HG03095 (cell line): ENCODE results near the gene PPM1H.

Experiments used
- ATAC-seq: cut with Tn5 transposase; IDR thresholded peaks from one replicate; pipeline ENCODE4 v1.9.1; 2021; ENCODE audit warnings: moderate library complexity; ENCODE audit not compliant: unreplicated experiment

Gene PPM1H

DNA sequence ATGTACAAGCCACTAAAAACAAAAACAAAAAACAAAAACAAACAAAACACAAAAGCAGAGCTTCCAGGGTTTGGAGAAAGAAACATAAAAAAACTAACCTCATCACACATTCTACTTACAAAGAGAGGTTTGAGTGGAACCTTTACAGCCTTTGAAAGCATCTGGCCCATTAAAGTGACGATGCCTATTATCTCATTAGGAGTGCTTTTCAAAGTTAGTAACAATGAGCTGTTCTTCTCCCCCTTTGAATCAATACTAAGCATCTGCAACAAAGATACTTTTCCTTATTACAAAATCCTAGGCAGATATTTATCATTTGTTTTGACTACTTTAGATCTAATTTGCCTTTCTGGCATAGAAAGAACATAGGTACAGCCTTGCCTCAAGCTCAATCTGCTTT, 217.3 kb downstream of the PPM1H start:
- no peak for ATAC-seq

DNA sequence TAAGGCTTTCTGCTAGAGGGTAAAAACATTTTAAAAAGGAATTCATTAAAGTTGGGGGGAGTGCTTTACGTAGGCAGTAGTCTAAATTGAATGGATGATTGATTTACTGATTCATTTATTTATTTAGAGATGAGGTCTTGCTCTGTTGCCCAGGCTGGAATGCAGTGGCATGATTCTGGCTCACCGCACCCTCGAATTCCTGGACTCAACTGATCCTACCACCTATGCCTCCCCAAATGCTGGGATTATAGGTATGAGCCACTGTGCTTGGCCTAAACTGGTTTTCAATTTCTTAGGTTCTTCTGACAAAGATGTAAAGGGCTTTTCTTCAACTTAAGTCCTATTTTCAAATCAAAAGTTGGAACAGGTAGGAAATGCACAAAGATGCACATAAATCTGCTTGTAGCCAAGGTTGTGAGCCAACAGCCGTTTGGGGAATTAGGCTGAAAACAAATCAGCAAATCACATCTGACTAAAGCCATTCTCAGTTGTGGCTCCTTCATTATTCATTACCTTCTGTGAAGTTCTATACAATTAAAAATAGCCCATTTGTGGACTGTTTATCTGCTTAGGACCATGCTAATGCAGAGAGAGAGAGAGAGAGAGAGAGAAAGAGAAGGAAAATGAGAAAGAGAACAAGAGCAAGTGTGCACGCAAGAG, 218.0 kb downstream of the PPM1H start:
- ATAC-seq = no peak

DNA sequence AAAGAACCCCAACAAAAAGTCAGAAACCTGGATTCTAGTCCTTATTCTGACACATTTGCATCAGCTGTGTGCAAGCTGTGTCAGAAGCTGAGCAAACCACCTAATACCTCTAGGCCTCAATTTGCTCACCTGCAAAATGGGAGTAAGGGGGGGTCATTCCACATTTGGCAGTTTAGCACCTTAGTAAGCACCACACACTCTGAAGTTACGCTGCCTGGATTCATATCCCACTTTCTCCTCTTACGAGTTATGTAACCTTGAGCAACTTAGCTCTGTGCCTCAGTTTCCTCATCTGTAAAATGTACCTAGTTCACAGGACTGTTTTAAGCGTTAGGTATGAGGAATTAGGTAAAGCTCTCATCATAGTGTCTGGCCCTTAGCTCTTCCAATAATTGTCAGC, 218.9 kb downstream of the PPM1H start:
- ATAC-seq = no peak

DNA sequence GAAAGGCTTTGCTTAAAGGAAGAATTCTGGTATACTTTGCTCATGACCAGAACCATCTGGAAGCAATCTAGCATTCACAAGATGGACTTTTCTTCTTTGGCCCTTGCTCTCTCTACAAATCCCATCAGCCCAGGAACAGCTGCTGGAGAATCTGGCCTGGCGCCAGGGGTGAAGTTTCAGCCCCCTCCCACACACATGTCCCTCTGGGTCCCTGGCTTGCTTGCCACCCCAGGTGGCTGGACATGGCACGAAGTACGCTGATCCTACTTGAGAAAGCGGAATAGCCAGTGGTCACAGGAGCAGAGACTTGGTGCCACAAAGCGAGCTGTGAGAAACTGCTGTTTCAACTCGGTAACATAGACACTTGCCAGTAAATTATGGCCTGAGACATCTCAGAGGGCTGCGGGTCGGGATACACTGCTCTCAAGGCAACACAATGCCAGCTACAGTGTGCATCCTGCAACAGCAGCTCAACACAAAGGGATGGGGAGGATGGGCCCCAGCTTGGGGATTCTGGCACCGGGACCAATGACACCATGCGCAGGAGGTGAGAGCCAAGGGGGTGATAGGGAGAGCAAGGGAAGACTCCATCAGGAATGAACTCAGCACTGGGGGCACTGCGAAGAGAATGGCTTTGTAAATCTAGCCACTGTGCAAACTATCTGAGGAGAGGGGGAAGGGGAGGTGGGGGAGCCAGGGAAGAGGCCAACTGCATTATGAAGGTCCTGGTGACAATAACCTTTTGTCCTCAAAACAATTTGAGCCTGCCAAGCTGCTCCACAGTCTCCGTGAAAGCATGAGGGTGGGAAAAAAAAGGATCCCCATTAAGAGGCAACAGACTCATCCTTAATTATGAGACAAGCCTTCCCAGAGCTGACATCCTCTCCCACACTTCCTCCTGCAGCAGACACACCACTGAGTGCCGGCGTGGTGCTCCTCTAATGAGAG, 219.9 kb downstream of the PPM1H start:
- no peak for ATAC-seq

DNA sequence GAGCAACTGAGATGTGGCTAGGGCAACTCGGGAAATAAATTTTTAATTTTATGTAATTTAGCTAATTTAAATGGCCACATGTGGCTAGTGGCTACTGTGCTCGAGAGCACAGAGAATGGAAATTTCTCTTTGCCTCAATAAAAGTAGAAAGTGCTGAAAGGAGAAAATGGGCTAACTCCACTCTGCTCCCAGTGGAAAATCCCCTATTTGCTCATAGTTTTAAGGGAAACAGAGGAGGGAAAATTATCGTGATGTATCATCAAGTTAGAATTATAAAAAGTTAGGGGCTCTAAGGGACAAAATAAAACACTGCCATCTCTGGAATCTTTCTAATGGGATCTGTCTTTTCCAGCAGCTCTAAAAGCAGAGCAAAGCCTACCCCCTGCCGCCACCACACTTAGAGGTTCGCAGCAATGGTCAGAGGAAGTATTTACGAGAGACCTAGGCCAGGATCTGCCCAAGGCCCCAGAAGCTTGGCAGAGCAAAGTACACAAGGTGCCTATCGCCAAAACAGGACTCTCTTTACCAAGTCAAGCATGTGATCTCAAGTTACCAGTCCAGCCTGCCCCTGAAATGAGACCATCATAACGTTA, 220.7 kb downstream of the PPM1H start:
- no peak for ATAC-seq

DNA sequence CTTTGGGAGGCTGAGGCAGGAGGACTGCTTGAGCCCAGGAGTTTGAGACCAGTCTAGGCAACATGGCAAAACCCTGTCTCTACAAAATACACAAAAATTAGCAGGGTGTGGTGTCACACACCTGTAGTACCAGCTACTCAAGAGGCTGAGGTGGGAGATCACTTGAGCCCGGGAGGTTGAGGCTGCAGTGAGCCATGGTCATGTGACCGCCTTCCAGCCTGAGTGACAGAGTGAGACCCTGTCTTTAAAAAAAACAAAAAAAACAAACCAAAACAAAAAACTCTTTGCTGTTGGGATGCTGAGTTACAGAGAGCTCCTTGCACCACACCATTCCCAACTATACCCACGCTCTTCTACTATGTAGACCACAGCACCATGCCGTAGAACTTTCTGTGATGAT, 221.2 kb downstream of the PPM1H start:
- no peak for ATAC-seq

DNA sequence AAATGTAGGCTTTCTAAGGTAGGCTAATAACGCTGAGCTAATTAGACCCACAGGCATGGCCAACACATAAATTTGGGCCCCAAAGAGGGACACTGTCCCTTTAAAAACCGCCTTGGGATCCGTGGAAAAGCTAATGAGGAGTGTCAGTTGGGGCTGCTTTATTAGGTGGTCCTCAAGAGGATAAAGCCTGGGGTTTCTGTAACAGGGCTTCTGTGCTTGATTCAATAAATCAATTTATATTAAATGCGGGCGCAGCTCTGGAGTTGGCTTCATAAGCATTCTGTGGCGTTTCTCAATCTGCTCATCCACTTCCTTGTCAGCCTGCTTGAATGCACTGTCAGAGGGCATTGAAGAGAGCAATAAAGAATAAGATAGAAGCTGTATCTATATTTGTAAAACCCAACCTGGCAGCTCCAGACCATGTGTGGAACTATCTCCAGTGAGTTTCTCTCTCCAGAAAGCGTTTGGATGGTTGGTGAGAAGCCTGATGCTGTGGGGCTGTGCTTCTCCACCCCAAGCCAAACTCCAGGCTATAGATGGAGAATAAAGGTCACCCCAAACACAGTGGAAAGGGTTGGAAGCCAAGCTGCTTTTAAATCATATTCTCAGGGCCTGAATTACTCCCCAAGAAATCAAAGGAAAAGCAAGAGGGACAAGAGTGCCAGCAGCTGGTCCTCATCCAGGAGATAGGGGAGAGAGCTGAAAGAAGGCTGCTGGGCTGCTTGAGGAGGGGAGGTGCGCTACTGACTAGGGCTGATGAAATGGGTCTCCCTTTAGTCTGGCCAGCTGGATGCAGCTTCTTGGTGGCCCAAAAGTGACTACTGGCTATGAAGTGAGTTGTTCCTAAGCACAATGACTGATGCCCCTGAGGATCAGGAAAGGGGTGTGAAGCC, 222.0 kb downstream of the PPM1H start:
- no peak for ATAC-seq

DNA sequence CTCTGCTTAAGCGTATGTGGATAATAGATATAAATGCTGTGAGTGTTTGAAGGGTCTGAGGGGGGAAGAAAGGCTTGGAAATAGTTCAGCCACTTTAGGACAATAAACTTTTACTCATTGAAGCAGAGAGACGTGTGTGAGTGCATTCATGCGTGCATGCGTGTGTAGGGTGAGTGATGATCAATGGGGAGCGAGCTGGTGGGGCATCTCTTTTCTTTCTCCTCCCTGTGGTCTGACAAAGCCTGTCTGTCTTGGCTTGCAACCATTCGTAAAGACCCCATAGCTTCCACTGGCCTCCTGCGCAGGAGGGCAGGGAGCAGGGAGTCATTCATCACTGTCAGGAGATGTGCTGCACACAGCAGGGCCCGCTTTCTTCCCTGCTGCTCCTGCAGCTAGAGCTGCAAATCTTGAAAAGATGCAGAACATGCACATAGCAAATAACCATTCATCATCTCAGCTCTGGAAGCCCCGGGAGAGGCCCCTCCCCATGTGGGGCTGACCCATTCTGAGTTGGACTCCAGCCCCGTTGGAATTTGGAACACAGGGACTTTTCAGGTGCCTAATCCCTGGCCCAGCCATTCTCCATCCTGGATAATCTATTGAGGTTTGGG, 223.2 kb downstream of the PPM1H start:
- no peak for ATAC-seq

DNA sequence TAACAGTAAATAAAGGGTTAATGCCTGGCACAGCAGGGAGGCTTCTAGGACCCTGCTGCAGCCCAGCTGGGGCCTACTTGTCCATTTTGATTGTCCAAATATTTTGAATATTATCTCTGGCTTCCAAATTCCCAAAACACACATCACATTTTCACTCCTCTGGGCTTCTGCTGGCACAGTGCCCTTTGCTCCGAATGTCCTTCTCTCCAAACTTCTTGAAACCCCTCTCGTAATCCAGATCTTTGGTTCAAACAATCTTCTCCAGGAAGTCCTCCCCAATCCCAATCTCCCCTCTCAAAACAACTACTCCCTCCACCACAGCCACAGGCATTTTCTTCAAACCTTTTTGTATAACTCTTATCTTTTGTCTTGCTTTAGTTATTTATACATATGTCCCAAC, 225.6 kb downstream of the PPM1H start:
- ATAC-seq = no peak

DNA sequence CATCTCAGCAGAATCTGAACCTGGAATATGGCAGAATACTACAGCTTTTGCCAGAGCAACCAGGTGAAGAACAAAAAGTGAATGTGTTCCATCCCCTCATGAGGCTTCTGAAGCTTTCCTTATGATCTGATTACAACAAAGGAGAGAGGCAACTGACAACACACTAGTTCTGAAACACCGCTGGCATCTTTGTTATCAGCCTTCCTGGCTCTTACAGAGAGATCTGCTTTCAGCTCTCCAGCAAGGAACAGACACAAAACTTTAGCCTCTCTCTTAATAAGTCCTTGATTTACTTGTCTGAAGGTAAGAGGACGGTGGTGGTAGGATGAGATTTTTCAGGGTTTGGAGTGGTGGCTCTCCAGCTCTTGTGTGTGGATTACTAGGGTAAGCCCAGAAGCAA, 227.0 kb downstream of the PPM1H start:
- ATAC-seq = no peak

DNA sequence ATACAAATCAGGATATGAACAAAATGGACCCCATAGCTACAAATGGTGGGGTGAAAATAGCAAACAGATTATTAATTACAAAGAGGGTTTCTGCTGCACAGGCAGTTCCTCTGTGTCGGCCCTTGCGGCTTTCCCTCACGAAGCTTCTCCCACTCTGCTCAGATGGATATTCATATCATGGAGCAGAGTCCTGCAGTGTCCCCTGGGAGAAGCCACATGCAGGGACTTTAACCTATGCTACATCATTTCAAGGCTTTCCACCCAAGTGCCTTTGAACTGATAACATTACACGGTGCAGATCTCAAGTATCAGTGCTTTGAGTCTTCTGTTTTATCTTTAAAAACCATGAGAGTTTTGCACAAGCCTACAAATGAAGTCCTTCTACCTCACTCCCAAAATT, 229.1 kb downstream of the PPM1H start:
- no peak for ATAC-seq

DNA sequence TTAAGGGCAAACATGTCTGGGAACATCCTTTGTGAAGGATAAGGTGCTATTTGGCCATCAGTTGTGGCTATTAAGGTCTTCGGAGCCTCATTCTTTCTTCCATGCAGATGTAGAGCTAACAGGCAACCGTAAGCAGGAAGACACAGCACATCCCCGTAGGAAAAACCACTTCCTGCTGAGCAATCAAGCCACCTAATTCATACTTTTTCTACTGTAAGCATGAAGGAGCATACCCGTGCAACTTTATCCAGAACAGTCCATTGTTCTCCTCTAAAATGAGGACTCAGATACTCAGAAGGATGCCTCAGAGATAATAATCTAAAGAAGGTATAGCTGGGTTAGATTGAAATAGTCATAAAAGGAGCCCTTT, 232.0 kb downstream of the PPM1H start:
- no peak for ATAC-seq

DNA sequence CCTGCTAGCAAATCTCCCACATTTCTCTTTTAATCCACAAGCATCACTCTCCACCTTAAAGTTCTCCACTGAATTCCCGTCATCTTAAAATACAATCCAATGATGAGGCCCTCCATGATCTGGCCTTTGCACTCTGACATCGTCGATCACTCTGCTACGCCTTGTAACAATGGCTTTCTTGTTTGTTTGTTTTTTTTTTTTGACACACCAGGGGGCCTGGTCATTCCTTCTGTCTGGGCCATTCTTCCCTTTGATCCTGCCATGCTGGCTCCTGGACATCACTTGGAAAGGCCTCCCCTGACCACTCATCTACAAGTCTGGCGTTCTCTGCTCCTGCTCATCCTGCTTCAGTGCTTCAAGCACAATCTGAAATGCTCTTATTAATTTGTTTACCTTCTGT, 233.5 kb downstream of the PPM1H start:
- no peak for ATAC-seq

DNA sequence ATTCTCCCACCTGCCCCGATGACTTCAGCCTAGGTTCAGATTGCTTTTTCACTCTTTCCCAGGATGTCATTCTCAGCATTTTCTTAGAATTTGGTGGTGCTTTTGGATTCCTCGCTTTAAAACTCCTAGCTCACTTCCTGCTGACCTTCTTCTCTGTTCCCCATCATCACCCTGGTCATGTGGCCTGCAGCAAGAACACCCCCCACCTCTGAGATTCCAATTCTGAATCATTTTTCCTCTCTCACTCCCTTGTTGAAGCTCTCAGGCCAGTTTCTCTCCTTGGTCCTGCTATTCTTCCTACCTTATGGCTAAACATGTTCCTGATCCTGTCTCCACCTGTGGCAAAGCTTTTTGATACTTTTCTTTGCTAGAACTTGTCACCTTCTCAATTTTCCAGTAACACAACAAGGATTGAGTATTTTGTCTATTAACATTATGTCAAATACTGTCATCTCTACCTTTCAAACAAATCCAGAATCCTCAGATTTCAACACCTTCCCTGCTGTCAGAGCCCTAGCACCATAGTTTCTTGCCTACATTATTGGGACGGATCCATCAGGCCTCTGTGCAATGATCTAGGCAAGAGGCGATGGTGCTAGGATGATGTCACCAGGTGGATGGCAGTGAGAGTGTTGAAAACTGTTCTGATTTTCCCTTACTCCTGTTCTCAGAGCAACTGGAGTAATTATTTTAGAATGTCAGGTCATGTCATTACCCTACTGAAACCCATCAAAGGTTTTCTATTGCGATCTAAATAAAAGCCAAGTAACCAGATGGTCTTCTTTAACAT, 234.7 kb downstream of the PPM1H start:
- no peak for ATAC-seq

DNA sequence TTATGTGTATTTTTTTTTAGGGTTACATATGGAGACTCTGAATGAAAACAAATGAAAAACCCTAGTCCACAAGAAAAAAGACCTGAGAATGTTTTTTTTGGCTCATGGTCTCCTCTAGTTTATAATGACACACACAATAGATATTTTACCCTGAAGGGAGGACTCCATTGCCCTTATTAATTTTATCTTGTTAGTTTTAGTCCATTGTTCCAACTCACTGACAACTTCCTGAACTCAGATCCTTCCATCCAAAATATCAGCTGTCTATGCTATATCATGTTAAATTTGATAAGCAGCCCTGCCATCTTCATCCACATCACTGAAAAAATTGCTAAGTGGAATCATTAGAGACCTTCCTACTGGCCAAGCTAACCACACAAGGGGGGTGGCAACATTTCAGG, 236.2 kb downstream of the PPM1H start:
- ATAC-seq = no peak

DNA sequence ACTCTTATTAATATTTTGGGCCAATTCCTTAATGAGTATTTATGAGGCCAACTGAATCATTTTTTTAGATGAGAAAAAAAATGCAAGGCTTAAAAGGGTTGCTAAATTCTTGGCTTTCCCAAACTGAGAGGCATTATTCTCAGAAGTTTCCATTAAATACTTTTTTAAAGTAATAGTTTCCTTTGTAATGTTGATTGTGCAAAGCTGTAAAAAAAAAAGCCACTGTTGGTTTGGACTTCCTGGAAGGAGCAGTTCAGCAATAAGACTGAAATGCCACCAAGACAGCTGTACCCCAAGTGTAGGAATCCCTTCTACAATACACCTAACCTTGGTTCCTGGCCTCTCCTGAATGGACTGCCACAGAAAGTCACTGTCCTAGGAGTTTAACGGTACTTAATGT, 237.1 kb downstream of the PPM1H start:
- ATAC-seq = no peak

DNA sequence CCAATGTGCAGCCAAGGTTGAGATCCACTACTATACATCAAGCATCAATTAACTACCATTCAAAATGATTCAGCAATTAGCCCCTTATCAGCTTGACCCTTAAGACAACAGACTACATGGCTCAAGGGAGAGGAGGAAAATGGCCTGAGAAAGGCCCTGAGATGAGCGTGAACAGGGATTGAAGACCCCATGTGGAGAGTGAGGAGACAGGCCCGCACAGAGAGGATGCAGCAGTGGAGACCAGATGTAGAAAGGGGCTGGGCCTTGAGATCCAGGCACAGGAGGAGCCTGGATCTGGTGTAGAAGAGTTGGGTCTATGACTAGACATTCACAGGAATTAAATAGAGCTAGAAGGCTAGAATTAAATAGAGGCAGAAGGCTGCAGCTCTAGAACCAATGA, 239.3 kb downstream of the PPM1H start:
- ATAC-seq = no peak

DNA sequence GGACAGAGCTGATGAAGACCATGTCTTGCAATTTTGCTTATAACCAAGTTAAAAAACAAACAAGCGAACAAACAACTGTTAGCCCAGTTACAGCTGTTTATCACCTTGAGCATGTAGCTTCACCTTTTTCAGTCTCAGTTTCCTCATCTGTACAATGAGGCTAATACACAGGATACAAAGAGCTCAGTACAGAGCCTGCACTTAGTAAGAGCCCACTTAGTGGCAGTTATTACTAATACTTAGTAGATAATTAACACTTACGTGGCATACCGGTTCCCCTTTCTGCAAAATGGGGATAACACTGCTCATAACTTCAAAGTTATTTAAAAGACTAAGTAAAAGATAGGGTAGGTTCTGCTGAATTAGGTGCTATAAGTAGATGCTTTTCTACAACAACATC, 240.3 kb downstream of the PPM1H start:
- ATAC-seq = peak; percentile 78

DNA sequence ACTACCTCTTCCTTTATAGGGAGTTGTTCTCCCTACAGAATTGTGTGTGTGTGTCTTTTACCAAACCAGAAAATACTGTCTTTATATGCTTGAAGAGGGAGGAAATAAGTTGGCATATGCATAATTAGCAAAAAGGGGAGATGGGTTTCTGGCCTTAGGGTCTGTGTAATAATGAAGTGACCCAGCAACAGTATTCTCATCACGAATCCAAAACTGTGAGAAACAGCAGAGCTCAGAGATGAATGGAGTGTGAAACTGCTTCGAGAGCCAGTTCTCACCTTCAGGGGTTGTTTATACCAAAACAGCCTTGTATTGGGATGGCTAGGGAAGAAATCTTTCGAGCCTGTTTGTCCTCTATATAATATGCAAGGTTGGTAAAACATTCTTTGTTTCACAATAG, 240.8 kb downstream of the PPM1H start:
- ATAC-seq = no peak
